ENCODE data around the gene SIGLEC15. TPM values are rescaled to one million over a fixed set of nuclear protein-coding genes. Genes with fewer than 3 reads are reported as not detected.
"Not testable (repeated sequence)": the region's sequence is repeated elsewhere in the genome, so short reads cannot be mapped to it uniquely, and the experiment has no call there.

The SIGLEC15 gene
- total RNA-seq, 1 experiment from 2014 or later: 49.3 TPM

DNA sequence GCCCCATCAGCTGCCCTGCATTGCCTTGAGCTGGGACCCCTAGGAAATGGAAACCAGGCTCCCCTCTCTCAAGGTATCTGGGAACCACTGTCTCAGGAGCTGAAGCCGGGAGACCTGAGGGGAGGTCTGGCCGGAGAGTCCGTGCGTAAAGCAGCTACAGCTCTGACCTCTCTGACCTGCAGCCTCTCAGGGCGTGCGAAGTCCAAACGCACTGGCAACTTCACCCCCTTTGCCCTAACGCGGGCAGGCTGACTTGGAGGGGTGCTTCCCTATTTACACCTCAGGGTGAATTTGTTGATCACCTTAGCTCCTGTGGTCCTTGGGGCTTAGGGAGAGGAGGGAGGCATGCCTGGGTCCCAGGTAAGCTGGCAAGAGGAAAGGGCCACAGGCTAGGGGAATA lies 17.5 kb downstream of the SIGLEC15 start:
- no peak for DNase-seq (ENCODE audit: low read depth)

DNA sequence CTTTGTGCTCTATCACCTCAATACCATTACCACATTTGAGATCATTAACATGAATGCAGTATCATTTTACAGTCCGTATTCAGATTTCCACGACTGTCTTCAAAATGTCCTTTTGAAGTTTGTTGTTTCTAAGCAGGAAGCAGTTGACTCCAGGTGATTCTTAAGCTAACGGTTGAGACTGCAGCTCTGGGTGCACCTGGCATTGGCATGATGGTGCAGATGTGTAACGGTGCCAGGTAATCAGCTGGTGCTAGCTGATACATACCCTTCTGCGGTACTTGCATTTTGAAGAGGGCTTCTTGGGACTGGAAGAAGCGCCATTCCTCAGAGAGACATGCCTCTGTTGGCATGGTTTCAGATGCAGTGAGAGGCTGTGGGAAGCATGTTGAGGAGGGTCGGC lies 19.5 kb downstream of the SIGLEC15 start:
- DNase-seq (ENCODE audit: low read depth): no peak

DNA sequence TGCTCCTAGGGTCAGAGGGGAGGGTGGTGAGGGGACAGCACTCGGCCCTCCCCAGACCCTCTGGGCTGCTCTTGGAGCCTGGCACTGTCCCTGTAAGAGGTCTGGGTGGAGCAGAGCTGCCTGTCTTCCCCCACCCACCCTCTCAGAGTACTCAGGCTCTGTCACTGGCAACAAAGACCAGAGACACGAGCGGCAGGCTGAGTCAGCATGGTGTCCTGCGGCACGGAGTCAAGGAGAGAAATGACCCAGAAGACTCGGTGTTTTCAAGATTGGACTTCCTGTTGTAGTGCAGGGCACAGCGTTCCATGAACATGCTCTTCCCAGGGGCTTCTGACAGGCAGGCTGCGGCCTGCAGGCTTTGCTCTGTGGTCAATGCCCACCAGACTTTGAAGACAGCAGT lies 19.9 kb downstream of the SIGLEC15 start:
- peak; percentile 61 for DNase-seq (ENCODE audit: low read depth)

GRCh38 chr18:45847119-45847518 lies 21.6 kb downstream of the SIGLEC15 start:
- no peak for DNase-seq (ENCODE audit: low read depth)

- not testable (repeated sequence) for DNase-seq (ENCODE audit: low read depth)
Measured at GRCh38 chr18:45848643-45849042, 23.2 kb downstream of the SIGLEC15 start.

GRCh38 chr18:45849529-45849928 lies 24.1 kb downstream of the SIGLEC15 start:
- no peak for DNase-seq (ENCODE audit: low read depth)

- no peak for DNase-seq (ENCODE audit: low read depth)
Measured at GRCh38 chr18:45850021-45850420, 24.5 kb downstream of the SIGLEC15 start.

DNA sequence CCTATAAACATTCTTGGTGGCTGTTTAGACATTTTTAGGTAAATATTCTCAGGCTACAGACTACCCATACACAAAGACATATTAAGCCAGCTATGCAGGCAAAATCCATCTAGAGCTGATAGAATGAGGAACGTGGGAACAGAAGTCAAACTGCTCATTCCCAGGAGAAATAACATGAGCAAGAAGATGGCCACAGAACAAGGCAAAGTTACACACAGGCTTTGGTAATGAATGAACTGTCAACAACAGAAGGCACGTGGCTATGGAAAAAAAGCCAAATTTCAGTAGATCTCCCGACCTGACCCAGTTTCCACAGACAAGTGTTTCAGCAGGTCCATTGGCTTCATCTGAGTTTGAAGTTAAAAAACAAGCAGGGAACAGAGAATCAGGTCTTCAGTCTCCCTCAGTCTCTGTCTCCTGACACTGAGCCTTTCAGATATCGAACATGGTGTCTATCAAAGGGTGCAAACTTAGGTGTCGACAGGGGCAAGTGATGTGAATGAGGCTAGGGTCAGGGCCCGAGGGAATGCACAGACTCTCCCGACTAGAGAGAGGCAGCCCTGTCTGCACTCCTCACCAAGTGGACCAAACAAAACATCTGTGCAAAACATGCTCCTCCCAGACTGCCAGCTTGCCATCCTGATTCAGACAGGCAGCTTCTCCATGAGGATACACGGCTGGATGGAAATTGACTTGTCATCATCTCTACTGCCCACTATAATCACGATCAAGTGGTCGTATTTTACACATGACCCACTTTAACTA lies 25.9 kb downstream of the SIGLEC15 start:
- no peak for DNase-seq (ENCODE audit: low read depth)

GRCh38 chr18:45852631-45853030 lies 27.2 kb downstream of the SIGLEC15 start:
- DNase-seq (ENCODE audit: low read depth): no peak

- no peak for DNase-seq (ENCODE audit: low read depth)
Measured at GRCh38 chr18:45854036-45854586, 28.6 kb downstream of the SIGLEC15 start.

DNA sequence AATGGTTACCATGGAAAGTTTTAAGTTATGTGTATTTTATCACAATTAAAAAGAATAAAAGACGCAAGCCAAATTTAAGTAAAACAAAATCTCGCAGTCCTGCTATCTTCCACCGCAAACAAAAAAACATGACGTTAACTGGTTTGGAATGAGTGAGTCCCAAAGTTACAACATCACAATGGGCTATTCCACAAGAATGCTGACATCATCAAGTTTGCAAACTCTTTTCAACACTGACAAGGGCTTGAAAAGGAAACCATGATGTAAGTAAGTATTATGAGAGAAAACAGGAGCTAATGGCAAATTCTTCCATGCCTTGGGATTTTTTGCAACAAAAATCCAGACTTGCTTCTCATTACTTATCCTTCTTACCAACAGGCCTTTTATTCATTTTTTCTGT lies 31.1 kb downstream of the SIGLEC15 start:
- no peak for DNase-seq (ENCODE audit: low read depth)

- no peak for DNase-seq (ENCODE audit: low read depth)
Measured at GRCh38 chr18:45859334-45859733, 33.9 kb downstream of the SIGLEC15 start.

- DNase-seq (ENCODE audit: low read depth): no peak
Measured at GRCh38 chr18:45860492-45860891, 35.0 kb downstream of the SIGLEC15 start.

DNA sequence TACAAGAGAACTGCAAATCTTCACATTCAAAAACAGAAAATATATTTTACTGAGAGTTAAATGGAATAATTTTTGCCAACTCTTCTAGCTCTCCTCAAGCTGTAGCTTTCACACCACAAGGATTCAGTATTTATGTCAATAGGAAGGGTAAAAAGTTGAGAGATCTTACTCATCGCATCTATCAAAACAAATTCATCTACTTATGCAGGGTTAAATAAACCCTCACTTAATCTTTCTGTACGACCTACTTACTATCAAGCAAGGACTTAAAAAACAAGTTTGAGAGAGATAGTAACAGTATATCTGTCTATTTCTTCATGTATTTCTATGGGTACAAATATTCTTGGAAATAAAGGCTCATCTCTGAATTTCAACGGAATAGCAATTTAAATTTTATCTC lies 35.5 kb downstream of the SIGLEC15 start:
- DNase-seq (ENCODE audit: low read depth): no peak

DNA sequence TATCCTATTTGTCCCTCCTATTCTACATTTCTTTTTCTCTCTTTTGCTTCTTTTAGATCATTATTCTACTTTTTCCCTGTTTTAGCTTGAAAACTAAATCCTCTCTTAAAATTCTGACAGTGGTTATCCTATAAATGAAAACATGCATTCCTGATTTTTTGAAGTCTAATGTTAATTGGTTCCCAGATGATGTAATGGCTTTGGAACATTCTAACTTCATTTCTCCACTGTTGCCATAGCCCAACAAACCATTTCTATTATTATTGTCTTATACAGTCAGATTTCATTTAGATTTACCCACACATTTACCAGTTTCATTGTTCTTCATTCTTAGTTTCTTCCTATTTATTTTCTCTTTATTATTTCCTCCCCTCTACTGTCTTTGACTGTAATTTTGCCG lies 36.5 kb downstream of the SIGLEC15 start:
- no peak for DNase-seq (ENCODE audit: low read depth)

DNA sequence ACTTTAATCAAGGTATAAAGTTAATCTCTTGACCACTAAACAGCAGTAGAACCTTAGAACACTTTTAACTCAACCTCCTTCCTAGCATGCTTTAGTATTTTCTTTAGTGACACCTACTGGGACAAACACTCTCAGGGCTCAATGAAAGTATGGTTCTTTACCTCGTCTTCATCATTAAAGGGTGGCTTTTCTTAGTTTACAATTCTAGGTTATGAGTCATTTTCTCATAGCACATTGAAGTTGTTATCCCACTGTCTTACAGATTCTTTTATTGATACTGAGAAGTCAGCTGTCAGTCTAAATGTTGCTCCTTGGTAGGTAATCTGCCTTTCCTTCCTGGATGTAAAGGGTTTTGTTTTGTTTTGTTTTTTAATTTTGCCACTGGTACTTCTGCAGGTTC lies 38.0 kb downstream of the SIGLEC15 start:
- DNase-seq (ENCODE audit: low read depth): no peak

- no peak for DNase-seq (ENCODE audit: low read depth)
Measured at GRCh38 chr18:45864081-45864480, 38.6 kb downstream of the SIGLEC15 start.

- DNase-seq (ENCODE audit: low read depth): no peak
Measured at GRCh38 chr18:45865466-45865865, 40.0 kb downstream of the SIGLEC15 start.

DNA sequence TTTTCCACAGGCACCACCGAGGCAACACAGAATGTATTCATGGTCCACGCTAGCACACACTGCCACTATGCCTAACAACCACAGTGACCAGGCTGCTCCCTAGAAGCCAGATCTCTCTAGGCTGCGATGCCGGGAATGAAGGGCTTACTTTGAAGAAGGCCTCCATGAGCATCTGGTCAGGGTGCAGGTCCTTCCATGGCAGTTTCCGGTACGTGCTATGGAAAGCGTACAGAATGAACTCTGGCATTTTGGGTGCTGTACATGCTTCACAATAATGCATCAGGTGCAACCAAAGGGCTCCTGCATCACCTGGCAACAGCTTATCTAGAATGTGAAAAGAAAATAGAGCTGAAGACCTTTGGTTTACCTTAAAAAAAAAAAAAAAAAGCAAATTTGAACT lies 44.9 kb downstream of the SIGLEC15 start:
- no peak for DNase-seq (ENCODE audit: low read depth)

DNA sequence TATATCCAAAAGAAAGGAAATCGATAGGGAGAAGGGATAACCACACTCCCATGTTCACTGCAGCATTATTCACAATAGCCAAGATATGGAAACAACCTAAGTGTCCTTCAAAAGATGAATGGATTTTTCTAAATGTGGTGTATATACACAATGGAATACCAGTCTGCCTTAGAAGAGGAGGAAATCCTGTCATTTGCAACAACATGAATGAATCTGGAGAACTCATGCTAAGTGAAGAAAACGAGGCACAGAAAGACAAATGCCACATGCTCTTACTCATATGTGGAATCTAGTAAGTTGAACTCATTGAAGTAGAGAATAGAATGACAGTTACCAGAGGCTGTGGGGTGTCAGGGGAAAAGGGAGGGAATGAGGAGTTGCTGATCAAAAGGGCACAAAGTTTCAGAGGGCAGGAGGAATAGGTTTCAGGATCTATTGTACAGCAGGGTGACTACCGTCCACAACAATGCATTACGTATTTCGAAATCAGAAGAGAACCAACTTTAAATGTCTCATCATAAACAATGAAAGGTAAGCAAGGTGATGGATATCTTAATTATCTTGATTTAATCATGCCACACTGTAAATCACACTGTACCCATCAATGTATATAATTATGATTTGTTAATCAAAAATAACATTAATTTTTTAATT lies 46.1 kb downstream of the SIGLEC15 start:
- peak; percentile 37 for DNase-seq (ENCODE audit: low read depth)

DNA sequence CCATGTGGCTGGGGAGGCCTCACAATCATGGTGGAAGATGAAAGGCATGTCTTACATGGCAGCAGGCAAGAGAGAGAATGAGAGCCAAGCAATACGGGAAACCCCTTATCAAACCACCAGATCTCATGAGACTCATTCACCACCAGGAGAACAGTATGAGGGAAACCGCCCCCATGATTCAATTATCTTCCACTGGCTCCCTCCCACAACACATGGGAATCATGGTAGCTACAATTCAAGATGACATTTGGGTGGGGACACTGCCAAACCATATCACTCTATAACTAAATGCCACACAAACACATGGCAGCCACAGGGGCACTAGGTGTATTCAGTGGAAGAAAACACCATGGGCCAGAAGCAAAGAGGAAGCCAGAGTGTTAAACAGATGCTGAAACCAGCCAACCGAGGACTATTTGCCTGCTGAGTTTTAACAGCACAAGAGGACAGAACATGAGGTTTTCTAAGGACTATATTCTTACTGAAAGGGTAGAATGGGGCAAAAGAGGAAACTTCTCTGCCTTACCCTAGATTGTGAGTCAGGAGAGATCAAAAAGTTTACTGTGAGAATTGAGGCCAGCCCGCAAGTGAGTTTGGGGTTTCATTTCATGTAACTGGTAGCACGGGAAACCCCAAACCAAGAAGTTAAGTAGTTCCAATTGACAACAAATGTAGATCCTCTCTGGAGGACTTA lies 49.2 kb downstream of the SIGLEC15 start:
- DNase-seq (ENCODE audit: low read depth): peak; percentile 78

DNA sequence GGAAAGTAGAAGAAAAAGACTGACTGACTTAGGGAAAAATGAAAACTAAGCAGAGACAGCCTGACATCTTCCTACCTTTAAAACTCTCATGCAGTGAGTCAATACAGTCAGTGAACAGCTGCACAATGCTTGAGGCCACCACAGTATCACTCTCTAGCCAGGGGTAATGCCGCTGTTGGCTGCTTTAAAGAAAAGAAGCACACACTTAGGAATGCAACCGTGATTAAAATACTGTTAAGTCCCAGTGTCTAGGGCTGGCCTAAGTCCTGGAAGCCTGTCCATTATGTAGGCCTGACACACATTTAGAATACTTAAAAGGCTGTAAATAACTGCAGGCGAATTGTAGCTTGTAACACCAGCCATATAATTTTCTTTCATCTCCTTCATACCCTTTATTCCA lies 50.7 kb downstream of the SIGLEC15 start:
- DNase-seq (ENCODE audit: low read depth): peak; percentile 46

DNA sequence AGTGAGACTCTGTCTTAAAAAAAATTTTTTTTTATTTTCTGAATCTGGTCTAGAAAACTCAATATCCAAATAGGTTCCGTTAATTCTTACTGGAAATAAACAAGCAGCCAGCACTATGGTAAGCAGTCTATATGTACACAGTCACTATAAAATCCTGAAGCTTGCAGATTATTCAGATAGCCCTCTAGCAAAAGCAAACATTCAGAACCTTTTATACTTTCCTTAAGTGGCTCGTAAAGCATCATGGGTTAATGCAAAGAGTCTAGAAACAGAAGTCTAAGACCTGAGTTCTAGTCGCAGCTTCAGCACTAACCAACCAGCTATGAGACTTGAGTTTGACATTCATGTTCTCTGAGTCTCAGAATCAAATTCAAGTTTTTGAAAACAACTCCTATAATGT lies 51.9 kb downstream of the SIGLEC15 start:
- DNase-seq (ENCODE audit: low read depth): no peak
